NCI-H2107 treated with DMSO at 0.1 percent for 48 hours (cell line): ENCODE data around the gene QSER1.

Experiments
- DNase-seq: peaks from one replicate; lab custom pipeline; 2025; ENCODE audit not compliant: unreplicated experiment; lab: John Stamatoyannopoulos, UW

Gene QSER1

DNA sequence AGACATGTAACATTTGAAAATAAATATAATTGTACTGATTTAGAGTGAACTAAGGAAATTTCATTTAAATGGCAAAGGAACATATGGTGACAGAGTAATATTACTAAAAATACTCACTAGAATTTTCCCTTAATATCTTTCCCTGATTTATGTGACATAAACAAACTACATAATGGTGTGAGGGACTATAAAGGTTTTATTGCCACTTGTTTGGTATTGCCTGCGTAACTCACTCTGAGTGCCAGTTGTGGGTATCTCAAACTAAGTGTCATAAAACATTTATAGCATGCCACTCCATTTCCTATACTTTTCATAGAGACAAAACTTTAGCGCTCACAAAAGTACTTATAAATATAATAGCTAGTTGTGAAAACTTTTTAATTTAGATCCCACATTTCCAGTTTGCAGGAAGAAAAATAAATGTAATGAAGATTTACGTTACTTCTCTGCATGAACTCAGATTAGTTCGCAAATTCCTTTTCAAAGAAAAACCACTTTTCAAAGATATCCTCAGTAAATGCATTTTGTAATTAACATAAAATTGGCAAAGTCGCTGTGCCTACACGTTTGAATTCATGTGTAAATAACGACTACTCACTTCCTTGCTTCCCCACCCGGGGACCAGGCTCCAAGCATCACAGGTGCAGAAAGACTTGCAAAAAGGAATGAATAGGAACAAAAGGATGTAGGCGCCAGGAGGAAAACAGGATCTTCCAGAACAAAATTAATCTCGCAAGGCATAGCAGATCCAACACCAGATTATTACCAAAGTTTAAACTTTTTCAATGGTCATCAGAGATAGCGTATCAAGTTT lies 1.6 kb upstream of the QSER1 start:
- DNase-seq: peak; percentile 41

DNA sequence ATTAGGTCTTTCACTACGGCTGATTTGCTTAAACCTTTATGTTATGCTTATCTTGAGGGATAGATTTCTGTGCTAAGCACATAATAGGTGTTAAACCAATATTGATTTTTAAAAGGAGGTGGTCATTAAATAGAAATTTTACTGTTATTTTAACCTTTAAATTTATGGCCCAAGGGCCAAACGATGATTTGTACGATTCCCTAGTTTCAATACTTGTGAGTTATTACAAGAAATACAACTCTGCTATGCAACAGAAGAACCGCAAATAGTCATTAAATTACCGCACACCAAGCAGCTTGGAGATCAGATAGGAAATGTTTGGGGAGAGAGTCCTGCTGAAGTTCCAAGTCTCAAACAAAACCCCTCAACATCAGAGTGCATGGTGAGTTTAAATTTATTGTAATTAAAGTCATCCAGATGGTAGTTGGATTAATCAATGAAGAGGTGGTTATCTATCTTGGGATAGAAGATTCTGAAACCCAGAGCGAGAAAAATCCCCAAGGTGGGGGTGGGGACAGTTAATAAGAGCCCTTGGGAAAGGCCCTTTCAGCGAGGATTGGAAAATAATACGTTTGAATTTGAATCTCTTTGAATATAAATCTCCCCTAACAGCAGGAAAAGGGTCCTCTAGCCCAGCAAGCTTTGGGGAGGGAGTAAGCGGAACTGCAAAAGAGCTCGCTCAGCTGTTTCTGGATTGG lies 805 bp upstream of the QSER1 start:
- DNase-seq: peak; percentile 26

DNA sequence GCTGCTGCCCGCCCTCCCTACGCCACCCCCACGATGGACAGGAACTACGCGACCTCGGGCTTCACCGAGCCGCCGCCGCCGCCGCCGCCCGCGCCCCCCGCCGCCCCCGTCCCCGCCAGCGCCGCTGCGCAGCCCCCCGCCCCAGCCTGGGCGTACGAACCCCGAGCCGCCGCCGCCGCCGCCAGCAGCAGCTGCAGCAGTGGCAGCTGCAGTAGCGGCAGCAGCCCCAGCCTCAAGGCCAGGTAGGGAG lies 407 bp downstream of the QSER1 start:
- no peak for DNase-seq

DNA sequence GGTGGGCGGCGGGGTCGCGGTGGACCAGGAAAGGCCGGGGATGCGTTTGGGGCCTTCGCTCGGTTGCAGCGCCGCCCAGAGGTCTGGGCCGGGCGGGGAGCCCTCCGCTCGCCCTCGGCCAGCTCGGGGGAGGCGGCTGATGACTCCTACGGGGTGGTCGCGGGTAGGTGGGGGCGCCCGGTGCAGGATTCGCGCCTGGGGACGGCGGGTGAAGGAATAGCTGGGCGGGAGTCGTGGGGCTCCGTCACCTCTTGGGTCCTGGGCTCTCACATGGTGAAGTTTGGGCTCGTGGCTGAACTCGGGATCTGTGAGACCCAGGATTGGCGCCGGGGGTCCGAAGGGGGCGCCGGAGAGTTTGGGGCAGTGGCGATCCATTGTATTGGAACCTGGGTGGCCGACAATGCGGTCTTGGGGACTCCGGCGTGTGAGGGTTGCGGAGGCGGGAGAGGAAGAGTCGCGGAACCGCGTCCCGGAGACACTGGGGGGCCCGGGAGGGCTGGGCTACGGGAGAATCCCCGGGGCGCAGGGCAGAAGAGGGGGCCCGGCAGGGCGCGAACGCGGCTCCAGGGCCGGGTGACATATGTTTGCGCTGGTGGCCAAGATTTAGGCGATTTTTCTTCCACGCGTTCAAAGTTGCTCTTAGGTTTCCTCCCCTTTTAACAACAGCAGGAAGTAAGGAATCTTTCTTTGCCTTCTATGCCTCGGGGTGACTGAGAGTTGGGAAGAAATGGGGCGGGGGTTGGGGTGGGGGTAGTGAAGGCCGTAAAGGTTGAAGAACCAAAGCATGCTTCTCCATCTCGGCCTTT lies 935 bp downstream of the QSER1 start:
- peak; percentile 27 for DNase-seq

DNA sequence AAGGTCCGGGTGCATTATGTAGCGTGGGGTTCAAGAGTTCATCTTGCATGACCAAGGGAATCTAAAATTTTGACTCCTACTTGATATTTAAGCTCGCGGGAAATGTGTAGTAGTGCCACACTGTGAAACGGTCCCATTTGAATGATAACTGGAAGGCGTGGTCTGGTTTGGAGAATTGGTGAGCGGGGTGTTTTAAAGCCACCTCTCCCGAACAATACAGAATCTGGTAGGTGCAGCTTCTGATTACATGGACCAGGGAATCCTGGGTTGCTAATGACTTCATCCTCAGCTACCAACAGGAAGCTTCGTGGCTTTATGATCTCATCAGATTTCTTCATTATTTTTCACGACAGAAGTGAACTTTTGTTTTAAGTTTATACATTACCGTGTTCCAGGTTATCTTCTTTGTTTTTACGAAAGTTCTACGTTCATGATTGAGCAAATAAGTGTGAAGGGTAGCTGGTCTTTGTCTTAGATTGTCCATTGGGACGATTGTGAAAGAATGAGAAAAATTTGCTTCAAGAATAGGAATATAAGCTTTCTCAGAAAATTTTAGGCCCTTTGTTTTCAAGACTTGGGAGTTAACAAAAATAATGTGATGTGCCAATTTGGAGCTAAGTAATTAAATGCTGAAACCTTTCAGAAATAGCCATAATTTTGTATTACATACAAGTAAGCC lies 1.7 kb downstream of the QSER1 start:
- peak; percentile 86 for DNase-seq

DNA sequence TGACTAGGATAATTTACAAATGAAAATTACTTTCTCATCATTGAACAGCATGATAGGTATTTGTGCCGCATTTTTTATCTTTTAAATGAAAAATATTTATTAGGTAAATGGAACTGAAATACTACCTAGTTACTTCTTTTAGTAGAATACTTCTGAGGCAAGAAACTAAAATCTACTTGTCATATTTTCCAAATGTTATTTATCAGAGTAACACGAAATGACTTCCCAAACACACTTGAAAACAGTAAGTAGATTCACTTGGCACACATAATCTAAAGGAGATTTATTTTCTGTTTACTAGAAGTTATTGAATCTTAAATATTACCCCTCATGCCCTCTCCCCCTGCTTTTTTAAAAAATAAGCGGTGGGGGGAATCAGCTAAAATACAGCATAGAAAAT lies 2.3 kb downstream of the QSER1 start:
- no peak for DNase-seq

DNA sequence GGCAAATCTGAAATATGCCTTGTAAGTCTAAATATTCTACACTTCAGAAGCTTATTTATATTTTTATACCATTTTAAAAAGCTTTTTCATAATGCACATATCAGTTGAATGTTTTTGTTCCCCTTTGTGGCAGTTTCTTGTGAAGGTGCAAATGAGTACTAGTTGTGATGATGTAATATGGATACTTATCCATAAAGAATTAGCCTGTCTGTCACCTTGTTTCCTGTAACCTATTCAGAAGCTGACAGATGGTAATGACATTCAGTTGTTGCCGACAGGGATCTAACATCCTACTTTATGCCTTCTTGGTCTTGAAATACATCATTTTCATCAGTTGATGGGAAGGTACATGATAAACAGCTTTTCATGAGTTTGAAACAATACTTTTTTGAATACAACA lies 2.9 kb downstream of the QSER1 start:
- DNase-seq: peak; percentile 3

DNA sequence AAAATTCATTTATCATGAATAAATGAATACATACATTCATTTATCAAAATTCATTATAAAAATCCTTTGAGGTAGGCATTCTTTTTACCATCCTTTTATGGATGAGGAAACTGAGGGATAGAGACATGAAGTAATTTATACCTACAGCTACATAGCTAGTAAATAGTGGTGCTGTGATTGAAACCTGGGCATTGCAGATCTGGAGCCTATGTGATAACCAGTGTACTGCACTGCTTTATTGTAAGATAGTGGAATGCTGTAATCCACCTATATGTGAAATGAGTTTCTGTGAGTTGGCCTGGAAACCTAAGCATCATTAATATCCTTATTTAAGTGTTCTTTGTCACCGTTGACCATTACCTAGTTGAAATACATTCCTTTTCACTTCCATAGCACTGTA lies 4.5 kb downstream of the QSER1 start:
- DNase-seq: no peak

DNA sequence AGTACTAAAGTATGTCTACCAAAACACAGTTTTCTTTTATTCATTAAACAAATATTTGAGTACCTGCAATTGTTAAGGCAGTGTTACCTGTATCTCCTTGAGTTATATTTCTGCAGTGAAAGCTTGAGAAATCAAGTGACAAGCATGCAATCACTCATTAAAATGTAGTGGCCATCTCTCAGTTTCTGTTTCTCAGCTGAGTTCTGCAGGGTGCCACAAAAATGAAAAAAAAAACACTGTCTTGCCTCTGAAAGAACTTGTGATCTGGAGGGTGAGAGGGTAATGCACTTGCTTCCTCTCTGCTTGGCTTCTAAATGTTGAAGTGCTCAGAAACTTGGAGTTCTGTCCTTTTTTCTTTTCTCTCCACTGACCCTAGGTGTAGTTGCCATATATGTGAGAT lies 6.8 kb downstream of the QSER1 start:
- no peak for DNase-seq

DNA sequence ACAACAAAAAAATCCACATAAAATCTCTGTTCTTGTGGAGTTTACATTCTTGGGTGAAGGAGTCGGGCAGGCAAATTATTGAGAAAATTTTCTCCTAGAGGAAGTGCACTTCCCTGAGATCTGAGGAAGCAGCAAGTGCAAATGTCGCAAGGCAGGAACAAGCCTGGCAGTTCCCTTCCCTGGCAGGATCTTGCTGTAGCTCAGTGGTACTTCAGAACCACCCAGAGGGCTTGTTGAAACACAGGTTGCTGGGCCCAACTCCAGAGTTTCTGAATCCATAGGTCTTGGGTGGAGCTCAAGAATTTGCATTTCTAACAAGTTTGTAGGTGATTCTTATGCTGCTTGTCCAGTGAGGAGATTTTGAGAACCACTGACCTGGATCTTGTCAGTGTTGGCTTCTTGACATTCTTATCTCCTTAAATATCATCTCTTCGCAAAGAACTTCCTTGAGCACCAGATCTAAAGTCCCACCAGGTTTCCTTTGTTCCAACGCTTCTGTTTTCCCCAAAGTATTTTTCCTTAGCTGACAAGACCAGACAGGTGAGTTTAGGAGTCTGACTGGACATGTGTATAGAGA lies 9.6 kb downstream of the QSER1 start:
- DNase-seq: no peak

DNA sequence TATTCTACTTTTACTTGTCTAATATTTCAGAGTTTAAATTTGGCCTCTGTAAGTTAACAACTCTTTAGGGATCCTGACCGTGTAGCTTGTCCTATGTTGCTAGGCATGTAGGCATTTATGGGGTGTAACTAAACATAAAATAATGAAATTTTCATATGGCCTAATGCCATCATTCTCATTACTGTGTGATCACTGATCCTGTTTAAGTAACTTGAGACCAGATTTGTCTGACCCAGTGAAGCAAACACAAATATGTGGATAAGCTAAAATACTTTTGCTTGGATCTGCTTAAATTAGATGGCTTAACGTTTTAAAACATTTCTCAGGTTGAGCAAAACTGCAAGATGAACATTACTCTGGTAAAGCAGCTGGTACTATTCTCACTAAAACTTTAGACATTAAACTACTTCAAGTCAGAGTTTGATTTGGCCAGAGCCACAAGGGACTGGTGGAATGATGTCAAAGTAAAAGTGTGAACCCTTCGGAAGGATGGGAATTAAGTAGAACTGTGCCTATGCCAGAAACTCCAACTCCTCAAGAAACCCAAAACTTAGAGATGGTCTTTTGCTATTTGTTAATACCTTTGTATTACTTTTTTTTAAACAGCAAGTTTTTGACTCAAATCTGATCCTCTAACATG lies 12.5 kb downstream of the QSER1 start:
- DNase-seq: no peak

DNA sequence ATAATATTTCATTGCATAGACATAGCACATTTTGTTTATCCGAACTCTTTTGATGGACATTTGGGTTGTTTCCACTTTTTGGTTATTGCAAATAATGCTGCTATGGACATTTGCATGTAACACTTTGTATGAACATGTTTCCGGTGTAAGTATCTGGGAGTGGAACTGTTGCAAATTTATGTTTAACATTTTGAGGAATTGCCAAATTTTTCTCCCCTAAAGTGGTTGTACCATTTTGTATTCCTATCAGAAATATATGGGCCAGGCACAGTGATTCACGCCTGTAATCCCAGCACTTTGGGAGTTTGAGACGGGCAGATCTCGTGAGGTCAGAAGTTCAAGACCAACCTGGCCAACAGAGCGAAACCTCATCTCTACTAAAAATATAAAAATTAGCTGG lies 16.0 kb downstream of the QSER1 start:
- DNase-seq: no peak

DNA sequence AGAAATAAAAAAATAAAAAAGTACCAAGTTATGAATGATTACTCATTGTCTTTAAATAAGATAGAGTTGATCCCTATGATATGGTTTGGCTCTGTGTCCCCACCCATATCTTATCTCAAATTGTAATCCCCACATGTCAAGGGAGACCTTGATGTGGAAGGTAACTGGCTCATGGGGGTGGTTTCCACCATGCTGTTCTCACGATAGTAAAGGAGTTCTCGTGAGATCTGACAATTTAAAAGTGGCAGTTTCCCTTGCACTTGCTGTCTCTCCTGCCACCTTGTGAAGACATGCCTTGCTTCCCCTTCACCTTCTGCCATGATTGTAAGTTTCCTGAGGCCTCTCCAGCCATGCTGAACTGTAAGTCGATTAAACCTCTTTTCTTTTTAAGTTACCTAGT lies 18.8 kb downstream of the QSER1 start:
- no peak for DNase-seq

DNA sequence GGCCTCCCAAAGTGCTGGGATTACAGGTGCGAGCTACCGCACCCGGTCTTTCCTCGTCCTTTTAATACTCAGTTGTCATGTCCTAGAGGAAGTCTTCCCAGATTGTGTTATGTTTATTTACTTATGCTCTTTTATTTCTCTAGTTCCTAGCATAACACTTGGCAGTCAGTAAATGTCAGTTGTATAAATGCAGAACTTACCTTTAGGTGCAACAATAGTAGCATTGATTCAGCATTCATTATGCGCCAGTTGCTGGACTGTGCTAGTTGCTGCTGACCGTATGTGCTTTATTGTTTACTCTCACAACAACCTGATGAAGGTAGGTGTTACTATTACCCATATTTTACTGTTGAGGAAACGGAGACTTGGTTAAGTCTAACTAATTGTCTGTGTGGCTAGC lies 20.8 kb downstream of the QSER1 start:
- no peak for DNase-seq

DNA sequence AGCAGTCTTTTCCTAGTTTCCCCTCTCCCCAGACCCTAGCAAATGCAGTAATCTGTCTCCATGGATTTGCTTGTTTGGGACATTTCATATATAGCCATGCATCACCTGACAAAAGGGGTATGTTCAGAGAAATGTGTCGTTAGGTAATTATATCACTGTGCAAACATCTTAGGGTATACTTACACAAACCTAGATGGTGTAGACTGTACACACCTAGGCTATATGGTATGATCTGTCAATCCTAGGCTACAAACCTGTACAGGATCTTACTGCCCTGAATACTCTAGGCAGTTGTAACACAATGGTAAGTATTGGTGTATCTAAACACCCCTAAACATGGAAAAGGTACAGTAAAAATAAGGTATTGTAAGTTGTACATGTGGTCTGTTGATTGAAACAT lies 23.8 kb downstream of the QSER1 start:
- DNase-seq: no peak

DNA sequence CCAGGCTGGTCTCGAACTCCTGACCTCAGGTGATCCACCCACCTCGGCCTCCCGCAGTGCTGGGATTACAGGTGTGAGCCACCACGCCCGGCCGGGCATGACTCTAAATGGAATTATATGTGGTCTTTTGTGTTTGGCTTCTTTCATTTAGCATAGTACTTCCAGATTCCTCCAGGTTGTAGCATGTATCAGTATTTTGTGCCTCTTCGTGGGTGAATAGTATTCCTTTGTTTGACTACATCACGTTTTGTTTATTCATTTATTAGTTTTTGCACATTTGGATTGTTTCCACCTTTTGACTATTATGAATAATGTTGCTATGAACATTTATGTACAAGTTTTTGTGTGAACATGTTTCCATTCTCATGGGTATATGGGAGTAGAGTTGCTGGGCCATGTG lies 24.4 kb downstream of the QSER1 start:
- DNase-seq: no peak

DNA sequence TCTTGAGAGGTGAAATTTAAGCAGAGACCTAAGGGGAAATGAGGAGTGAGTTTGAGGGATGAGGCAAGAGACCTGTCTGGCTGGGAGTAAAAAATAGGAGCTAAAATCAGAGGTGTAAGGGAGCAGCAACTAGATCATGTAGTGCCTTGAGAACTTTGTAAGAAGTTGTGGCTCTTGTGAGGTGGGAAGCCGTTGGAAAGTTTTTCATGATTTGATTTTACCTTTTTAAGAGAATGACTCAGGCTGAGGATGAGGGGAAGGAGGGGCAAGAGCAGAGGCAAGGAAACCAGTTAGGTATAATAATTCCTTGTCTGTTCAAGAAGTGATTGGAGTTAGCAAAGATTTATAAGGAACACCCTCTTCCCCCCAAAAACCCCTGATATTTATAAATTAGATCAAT lies 25.8 kb downstream of the QSER1 start:
- DNase-seq: no peak

DNA sequence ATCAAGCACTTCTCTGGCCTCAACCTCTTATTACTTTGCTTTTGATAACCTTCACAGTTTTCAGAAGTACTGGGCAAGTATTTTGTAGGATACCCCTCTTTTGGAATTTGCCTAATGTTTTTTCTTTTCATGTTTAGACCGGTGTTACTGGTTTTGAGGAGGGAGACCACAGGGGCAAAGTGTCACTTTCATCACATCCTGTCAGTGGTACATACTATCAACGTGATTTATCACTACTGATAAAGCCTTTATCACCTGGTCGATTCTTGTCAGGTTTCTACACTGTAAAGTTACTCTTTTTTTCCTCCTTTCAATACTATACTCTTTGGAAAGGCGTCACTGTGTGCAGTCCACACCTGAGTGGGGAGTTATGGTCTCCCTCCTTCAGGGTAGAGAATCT lies 26.7 kb downstream of the QSER1 start:
- no peak for DNase-seq

DNA sequence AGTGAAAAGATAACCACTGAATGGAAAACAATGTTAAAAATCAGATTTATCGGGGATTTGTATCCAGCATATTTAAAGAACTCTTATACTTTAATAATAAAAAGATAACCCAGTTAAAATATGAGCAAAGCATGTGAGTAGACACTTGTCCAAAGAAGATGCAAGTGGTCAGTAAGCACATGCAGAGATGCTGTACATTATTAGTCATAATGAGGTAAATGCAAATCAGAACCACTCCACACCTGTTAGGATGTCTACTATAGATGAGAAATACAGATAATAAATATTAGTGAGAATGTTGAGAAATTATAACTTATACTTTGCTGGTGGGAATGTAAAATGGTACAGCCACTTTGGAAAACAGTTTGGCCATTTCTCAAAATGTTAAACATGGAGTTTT lies 28.0 kb downstream of the QSER1 start:
- no peak for DNase-seq

DNA sequence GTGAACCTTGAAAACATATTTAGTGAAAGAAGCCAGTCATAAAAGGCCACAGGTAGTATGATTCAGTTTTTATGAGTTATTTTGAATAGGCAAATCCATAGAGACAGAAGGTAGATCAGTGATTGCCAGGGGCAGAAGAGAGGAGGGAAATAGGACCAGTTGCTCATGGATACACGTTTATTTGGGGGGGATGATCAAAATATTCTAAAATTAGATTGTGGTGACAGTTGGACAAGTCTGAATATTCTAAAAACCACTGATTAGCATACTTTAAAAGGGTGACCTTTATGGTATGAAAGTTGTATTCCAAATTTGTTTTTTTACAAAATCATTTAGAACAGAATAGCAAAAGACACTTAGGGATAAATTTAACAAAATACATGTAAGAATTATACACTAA lies 28.6 kb downstream of the QSER1 start:
- DNase-seq: no peak

DNA sequence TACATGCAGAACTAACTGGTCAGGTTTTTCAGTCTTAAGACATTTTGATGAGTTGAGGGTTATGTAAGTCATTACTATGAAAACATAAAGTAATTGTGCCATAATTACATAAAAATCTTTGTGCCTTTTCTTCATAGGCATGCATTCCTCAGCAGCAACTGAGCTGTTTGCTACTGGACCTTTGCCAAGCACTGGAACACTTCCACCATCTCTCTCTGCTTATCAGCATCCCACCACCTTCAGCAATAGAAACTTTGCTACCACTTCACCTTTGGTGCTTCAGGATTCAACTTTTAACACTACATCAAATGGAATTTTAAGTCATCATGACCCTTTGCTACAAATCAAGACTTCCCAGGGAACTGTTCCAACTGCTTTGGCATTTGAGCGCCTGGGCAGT lies 39.0 kb downstream of the QSER1 start:
- no peak for DNase-seq
